GM19099 (cell line): ENCODE results near the gene DDX39B.
A peak's percentile ranks its signal among the peaks of the same experiment; 100 is the strongest.

Experiments used
- POLR2A ChIP-seq: IDR thresholded peaks from 3 replicates; pipeline ENCODE4 v1.6.1; 2011; ENCODE audit warnings: low read depth; ENCODE audit not compliant: insufficient read length; ENCODE audit errors: extremely low read depth

Gene DDX39B

GRCh38 chr6:31541658-31542521 is at the start of gene DDX39B:
TSS of gene DDX39B (minus strand) at chr6:31542003. CDS start at chr6:31540532, 1,471 bp downstream.
- TF ChIP-seq POLR2A = peak; percentile 91

GRCh38 chr6:31588871-31589650 is 47.3 kb upstream of the DDX39B start:
- TF ChIP-seq POLR2A = no peak

GRCh38 chr6:31587791-31588777 is 46.3 kb upstream of the DDX39B start:
- no peak for TF ChIP-seq POLR2A

GRCh38 chr6:31586599-31587281 is 44.9 kb upstream of the DDX39B start:
- peak; percentile 16 for TF ChIP-seq POLR2A

- TF ChIP-seq POLR2A = no peak
Observed at GRCh38 chr6:31586008-31586407, 44.2 kb upstream of the DDX39B start, which contains the start of gene LST1. TSS of gene LST1 (plus strand) at chr6:31586277. CDS start at chr6:31587300, 1,023 bp downstream.

GRCh38 chr6:31585491-31585890 is 43.7 kb upstream of the DDX39B start:
- no peak for TF ChIP-seq POLR2A

- TF ChIP-seq POLR2A = no peak
Observed at GRCh38 chr6:31582230-31582643, 40.4 kb upstream of the DDX39B start, which contains the start of gene LTB. TSS of gene LTB (minus strand) at chr6:31582424. CDS start at chr6:31582417, 7 bp downstream.

- TF ChIP-seq POLR2A = no peak
Observed at GRCh38 chr6:31581434-31582229, 39.8 kb upstream of the DDX39B start.

- TF ChIP-seq POLR2A = peak; percentile 67
Observed at GRCh38 chr6:31580807-31581433, 39.1 kb upstream of the DDX39B start.

GRCh38 chr6:31580438-31580740 is 38.6 kb upstream of the DDX39B start:
- TF ChIP-seq POLR2A = no peak

- TF ChIP-seq POLR2A = peak; percentile 33
Observed at GRCh38 chr6:31579546-31580437, 38.0 kb upstream of the DDX39B start.

- TF ChIP-seq POLR2A = no peak
Observed at GRCh38 chr6:31579119-31579505, 37.3 kb upstream of the DDX39B start.
